NB4 (cell line): ENCODE measurements around the gene THG1L.

Experiments
- MYC ChIP-seq: IDR thresholded peaks from 2 replicates; pipeline ENCODE4 v1.6.1; 2011; ENCODE audit warnings: low read depth, low read length
- POLR2A ChIP-seq: IDR thresholded peaks from 2 replicates; pipeline ENCODE4 v1.6.1; 2011; ENCODE audit warnings: mild to moderate bottlenecking; ENCODE audit not compliant: insufficient read length; ENCODE audit errors: extremely low read depth
- TF ChIP-seq, protein P1 (sequence below): IDR thresholded peaks from one replicate; pipeline ENCODE4 v1.5.1; 2012; ENCODE audit warnings: low read depth, low read length
- TF ChIP-seq, protein P2 (sequence below): IDR thresholded peaks from 2 replicates; pipeline ENCODE4 v1.6.1; 2011; ENCODE audit warnings: low read depth, low read length

DNA sequence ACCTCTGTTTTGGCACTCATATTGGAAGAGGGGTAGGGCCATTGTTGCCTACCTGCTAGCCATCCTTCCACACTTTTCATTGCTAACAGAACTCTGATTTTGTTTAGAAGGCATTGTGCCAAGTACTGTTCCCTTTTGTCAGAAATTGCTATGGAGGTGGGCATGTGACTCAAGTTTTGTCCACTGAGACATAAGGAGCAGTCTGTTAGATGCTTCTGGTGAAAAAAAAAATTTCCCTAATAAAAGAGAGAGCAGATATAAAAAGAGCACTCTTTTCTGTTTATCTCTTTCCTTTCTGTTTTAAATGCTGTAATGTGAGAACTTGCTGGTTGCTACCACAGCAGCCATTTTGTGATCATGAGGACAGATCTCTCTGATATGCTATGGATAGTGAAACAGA, 21.9 kb upstream of the THG1L start:
- TF ChIP-seq, protein P1, sequence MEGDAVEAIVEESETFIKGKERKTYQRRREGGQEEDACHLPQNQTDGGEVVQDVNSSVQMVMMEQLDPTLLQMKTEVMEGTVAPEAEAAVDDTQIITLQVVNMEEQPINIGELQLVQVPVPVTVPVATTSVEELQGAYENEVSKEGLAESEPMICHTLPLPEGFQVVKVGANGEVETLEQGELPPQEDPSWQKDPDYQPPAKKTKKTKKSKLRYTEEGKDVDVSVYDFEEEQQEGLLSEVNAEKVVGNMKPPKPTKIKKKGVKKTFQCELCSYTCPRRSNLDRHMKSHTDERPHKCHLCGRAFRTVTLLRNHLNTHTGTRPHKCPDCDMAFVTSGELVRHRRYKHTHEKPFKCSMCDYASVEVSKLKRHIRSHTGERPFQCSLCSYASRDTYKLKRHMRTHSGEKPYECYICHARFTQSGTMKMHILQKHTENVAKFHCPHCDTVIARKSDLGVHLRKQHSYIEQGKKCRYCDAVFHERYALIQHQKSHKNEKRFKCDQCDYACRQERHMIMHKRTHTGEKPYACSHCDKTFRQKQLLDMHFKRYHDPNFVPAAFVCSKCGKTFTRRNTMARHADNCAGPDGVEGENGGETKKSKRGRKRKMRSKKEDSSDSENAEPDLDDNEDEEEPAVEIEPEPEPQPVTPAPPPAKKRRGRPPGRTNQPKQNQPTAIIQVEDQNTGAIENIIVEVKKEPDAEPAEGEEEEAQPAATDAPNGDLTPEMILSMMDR: no peak
- TF ChIP-seq POLR2A: no peak
- TF ChIP-seq, protein P2, sequence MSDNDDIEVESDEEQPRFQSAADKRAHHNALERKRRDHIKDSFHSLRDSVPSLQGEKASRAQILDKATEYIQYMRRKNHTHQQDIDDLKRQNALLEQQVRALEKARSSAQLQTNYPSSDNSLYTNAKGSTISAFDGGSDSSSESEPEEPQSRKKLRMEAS: no peak
- TF ChIP-seq MYC: no peak
